Thyroid gland (tissue), 4 donors: ENCODE data around the gene NACC1. TPM values are rescaled to one million over a fixed set of nuclear protein-coding genes. Genes with fewer than 3 reads are reported as not detected.

Experiments
- DNase-seq, 2 donors: peaks; one replicate each; pipeline ENCODE4 v3.0.0-alpha.2; 2019
- H3K27ac ChIP-seq, 3 donors: fragments of 200-600 bp; sonication (generic); 1 replicate in 2 of 3; 2 replicates in 1 of 3; pipeline ENCODE4 v1.5.1; 2016 to 2019; ENCODE audit warnings: mild to moderate bottlenecking in 1 of 3, moderate library complexity in 1 of 3
- H3K27me3 ChIP-seq: fragments of 200-600 bp; sonication (generic); one replicate; pipeline ENCODE4 v1.5.1; 2019
- H3K36me3 ChIP-seq, 2 donors: fragments of 200-600 bp; sonication (generic); one replicate each; pipeline ENCODE4 v1.5.1; 2016 to 2019
- H3K4me1 ChIP-seq, 2 donors: fragments of 200-600 bp; sonication (generic); one replicate each; pipeline ENCODE4 v1.5.1; 2017 to 2019
- H3K4me3 ChIP-seq, 3 donors: fragments of 200-600 bp; sonication (generic); replicated peaks in 1 of 3; 1 replicate in 2 of 3; 2 replicates in 1 of 3; pipeline ENCODE4 v1.5.1; 2016; ENCODE audit warnings: mild to moderate bottlenecking in 1 of 3
- H3K9me3 ChIP-seq: fragments of 200-600 bp; sonication (generic); one replicate; pipeline ENCODE4 v1.5.1; 2017
- POLR2A ChIP-seq, 2 donors: fragments of 450-650 bp; IDR thresholded peaks; one replicate each; pipeline ENCODE4 v1.6.1; 2017; ENCODE audit warnings: antibody characterized with exemption in 2 of 2, mild to moderate bottlenecking in 2 of 2, moderate library complexity in 1 of 2
- WGBS, 2 donors: methylation state at CpG; one replicate each; pipeline ENCODE4 v1.1.5; 2017; 5-methylcytosine and 5-hydroxymethylcytosine counted together
- intact Hi-C: fragments of 100-400 bp; cut with DNase I; formaldehyde crosslinking; loops from one replicate; pipeline ENCODE4 v1.15.1; 2023
- total RNA-seq, 4 donors: library from RNA; depleted of rRNA; stranded (reverse); fragments of >200 nt; gene quantifications; one replicate each; pipeline ENCODE4 v1.2.3, GENCODE V29; 2016
- TF ChIP-seq, protein P1 (sequence below), 6 experiments: fragments of 200-600 bp in 3 of 6; fragments of 450-650 bp in 3 of 6; sonication (generic) in 3 of 6; IDR thresholded peaks; one replicate each; pipeline ENCODE4 v1.5.1; 2016 to 2019; ENCODE audit warnings: antibody characterized with exemption in 6 of 6, mild to moderate bottlenecking in 2 of 6, inconsistent platforms in 1 of 6, moderate library complexity in 1 of 6

Gene NACC1
- total RNA-seq, 4 donors from 2014 or later: 16.9 to 67.7 (median 43.0) TPM

DNA sequence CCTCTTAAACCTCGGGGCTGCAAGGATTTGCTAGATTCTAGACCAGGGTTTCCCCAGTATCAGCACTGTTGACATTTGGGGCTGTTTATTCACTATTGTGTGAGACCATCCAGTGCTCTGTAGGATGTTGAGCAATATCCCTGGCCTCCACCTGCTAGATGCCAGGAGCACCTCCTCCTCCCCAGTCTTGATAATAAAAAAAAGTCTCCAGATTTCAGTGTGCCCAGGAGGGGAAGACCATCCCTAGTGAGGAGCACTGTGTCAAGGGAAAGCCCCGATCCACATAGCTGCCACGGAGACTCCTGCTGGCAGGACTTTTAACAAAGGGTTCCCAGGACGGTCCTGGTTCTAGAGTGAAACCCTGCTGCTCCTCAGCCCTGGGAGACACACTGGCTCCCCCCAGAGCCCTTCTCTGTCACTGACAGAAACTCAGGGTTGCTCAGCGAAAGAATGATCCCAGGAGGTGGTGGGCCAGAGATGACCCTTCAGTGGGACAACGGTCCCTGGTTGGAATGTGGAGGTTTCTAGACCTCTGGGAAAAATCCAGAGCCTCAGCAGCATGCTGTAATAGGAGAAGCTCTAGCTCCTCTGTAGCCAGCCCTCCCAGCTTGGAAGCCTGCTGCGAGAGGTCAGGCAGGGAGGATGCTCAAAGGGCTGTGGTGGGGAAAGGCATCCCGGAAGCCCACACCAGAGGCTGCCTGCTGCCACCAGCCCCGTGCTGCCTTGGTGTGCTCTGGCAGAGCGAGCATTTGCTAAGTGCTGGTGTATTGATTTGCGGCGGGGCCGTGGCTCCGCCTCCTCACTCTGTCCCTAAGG lies 35.7 kb upstream of the NACC1 start:
- intact Hi-C loops: no loop called here
- no peaks in the 10 kb centered on the region for H3K9me3 ChIP-seq
- TF ChIP-seq POLR2A (IDR thresholded peaks at IDR 0.05): no peak
- TF ChIP-seq, protein P1, sequence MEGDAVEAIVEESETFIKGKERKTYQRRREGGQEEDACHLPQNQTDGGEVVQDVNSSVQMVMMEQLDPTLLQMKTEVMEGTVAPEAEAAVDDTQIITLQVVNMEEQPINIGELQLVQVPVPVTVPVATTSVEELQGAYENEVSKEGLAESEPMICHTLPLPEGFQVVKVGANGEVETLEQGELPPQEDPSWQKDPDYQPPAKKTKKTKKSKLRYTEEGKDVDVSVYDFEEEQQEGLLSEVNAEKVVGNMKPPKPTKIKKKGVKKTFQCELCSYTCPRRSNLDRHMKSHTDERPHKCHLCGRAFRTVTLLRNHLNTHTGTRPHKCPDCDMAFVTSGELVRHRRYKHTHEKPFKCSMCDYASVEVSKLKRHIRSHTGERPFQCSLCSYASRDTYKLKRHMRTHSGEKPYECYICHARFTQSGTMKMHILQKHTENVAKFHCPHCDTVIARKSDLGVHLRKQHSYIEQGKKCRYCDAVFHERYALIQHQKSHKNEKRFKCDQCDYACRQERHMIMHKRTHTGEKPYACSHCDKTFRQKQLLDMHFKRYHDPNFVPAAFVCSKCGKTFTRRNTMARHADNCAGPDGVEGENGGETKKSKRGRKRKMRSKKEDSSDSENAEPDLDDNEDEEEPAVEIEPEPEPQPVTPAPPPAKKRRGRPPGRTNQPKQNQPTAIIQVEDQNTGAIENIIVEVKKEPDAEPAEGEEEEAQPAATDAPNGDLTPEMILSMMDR (IDR thresholded peaks at IDR 0.05): no peak
- DNase-seq: no peak
- peaks cover 0 to 3% of the 10 kb centered on the region in 2 donors for H3K36me3 ChIP-seq
- peaks cover 22 to 29% of the 10 kb centered on the region in 2 donors for H3K4me1 ChIP-seq
- H3K4me3 ChIP-seq: no peak overlapping the region
- no peaks in the 10 kb centered on the region for H3K27me3 ChIP-seq
- 80 to 81% methylated on average over 13 of the region's 14 CpGs for WGBS, 2 donors
- peak overlapping the region in 1 of 3 donors; percentile 14 for H3K27ac ChIP-seq

DNA sequence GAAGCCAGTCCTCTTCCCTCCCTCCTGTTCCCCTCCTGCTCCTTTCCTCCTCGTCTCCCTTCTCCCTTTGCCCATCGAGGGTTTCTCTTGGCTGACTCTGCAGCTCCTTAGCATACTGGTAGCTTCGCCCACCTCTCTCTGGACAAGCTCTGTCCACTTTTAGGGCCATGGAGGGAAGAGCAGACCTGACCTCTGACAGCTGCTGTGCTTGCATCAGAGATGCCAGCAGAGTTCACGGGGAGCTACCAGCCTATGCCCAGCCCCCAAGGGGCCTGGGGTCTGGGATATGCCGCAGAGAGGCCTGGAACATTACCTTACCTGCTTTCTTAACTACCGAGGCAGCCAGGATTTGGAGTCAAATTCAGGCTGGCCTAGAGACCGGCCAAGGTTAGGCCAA lies 35.1 kb upstream of the NACC1 start:
- H3K9me3 ChIP-seq: no peaks in the 10 kb centered on the region
- H3K36me3 ChIP-seq: peaks cover 0 to 5% of the 10 kb centered on the region in 2 donors
- intact Hi-C loops: no loop called here
- WGBS, 2 donors: 81 to 88% methylated on average over 7 of the region's 7 CpGs
- H3K4me3 ChIP-seq: no peak overlapping the region
- H3K27ac ChIP-seq: peak overlapping the region in 1 of 3 donors; percentile 14
- H3K27me3 ChIP-seq: no peaks in the 10 kb centered on the region
- no peak for DNase-seq
- no peak for TF ChIP-seq POLR2A (IDR thresholded peaks at IDR 0.05)
- TF ChIP-seq, protein P1 (IDR thresholded peaks at IDR 0.05): no peak
- peaks cover 22 to 29% of the 10 kb centered on the region in 2 donors for H3K4me1 ChIP-seq

DNA sequence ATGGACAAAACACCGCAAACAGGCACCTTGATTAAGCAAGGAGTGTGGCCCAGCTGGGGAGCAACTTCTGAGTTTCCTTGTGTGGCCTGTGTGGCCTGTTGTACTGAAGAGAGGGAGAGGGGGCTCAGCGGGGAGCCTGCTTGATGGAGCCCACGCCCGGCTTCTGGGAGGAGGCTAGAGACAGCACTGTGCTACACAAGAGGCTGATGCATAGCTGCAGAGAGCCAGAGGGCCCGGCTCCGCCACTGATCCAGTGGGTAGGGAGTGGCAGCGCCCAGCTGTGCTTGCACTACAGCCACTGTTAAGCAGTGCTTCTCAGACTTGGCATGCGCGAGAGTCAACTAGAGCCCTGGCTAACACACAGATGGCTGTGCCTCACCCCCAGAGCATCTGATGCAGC lies 34.4 kb upstream of the NACC1 start:
- WGBS, 2 donors: 90 to 100% methylated on average over 1 to 8 of the region's 9 CpGs
- Histone ChIP-seq H3K36me3 (peaks cover 0 to 7% of the 10 kb centered on the region in 2 donors), H3K9me3 (no peaks in the 10 kb centered on the region), H3K4me1 (peaks cover 17 to 24% of the 10 kb centered on the region in 2 donors), H3K27me3 (no peaks in the 10 kb centered on the region), H3K27ac (no peak overlapping the region), H3K4me3 (no peak overlapping the region)
- no peak for DNase-seq
- intact Hi-C loops: no loop called here
- TF ChIP-seq POLR2A (IDR thresholded peaks at IDR 0.05): no peak
- TF ChIP-seq, protein P1 (IDR thresholded peaks at IDR 0.05): no peak

DNA sequence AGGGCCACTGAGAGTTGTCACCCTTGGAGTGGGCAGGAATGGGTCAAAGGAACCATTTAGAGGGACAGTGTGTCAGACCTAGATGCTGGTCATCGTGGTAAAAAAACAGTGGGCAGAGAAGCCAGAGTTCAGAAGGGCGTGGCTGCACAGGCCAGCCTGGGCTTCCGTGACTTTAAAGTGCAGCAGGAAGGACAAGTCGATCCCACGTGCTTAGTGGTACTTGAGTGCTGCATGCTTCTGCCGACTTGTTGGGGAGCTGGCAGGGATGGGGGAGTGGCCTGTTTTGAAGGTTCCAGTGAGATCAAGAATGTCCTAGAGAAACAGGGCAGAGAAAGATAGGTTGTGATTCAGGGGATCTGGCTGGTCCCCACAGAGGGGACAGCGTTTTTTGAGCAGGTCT lies 32.4 kb upstream of the NACC1 start:
- H3K4me3 ChIP-seq: no peak overlapping the region
- intact Hi-C loops: no loop called here
- no peaks in the 10 kb centered on the region for H3K27me3 ChIP-seq
- peak overlapping the region in 2 of 3 donors; percentile 87 to 93 for H3K27ac ChIP-seq
- no peaks in the 10 kb centered on the region for H3K9me3 ChIP-seq
- peaks cover 6 to 18% of the 10 kb centered on the region in 2 donors for H3K4me1 ChIP-seq
- peaks cover 0 to 8% of the 10 kb centered on the region in 2 donors for H3K36me3 ChIP-seq
- DNase-seq: peak; percentile 81 to 89
- TF ChIP-seq, protein P1 (IDR thresholded peaks at IDR 0.05): no peak
- no peak for TF ChIP-seq POLR2A (IDR thresholded peaks at IDR 0.05)
- 10 to 22% methylated on average over 7 of the region's 7 CpGs for WGBS, 2 donors

DNA sequence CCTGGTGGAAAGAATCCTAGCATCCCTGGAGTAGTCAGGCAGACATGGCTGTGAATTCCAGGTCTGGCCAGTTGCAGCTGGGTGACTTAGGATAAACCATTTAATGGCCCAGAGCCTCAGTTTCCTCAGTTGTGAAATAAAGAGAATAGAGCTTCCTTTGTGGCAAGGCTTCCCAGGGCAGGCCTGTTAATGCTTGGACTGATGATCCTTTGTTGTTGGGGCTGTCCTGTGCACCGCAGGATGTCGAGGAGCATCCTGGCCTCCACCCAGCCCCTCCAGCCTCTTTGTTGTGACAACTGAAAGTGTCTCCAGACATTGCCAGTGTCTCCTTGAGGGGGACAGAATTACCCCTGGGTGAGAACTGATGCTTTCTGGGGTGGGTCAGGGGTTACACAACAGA lies 31.7 kb upstream of the NACC1 start:
- Histone ChIP-seq H3K4me3 (no peak overlapping the region), H3K36me3 (peaks cover 0 to 10% of the 10 kb centered on the region in 2 donors), H3K9me3 (no peaks in the 10 kb centered on the region), H3K27ac (peak overlapping the region in 2 of 3 donors; percentile 87 to 93), H3K4me1 (peaks cover 6 to 21% of the 10 kb centered on the region in 2 donors), H3K27me3 (no peaks in the 10 kb centered on the region)
- 50 to 75% methylated on average over 2 of the region's 2 CpGs for WGBS, 2 donors
- no peak for TF ChIP-seq POLR2A (IDR thresholded peaks at IDR 0.05)
- TF ChIP-seq, protein P1 (IDR thresholded peaks at IDR 0.05): no peak
- no peak for DNase-seq
- intact Hi-C loops: no loop called here
